HT-29 (cell line): ENCODE results near the gene BTBD1. TPM values are rescaled to one million over a fixed set of nuclear protein-coding genes. Genes with fewer than 3 reads are reported as not detected.
"Not testable (repeated sequence)": the region's sequence is repeated elsewhere in the genome, so short reads cannot be mapped to it uniquely, and the experiment has no call there.

Experiments used
- DNase-seq: peaks from one replicate; pipeline ENCODE4 v3.0.0-alpha.2; 2015; ENCODE audit warnings: low spot score
- total RNA-seq: library from RNA; depleted of rRNA; stranded (reverse); fragments of >200 nt; shearing (Covaris generic); gene quantifications from 2 replicates; pipeline ENCODE4 v1.2.3, GENCODE V29; 2014

BTBD1 gene
- total RNA-seq, 1 experiment from 2014 or later, result 90.3 TPM

- no peak for DNase-seq
These were observed 27.5 kb upstream of the BTBD1 start for GRCh38 chr15:83094583-83094982.

- DNase-seq, result no peak
These were observed 25.4 kb upstream of the BTBD1 start for GRCh38 chr15:83092309-83092976.

- not testable (repeated sequence) for DNase-seq
These were observed 24.9 kb upstream of the BTBD1 start for GRCh38 chr15:83091965-83092308.

- no peak for DNase-seq
These were observed 23.4 kb upstream of the BTBD1 start for GRCh38 chr15:83090465-83090864.

- DNase-seq, result no peak
These were observed 21.8 kb upstream of the BTBD1 start for GRCh38 chr15:83088876-83089275.

GRCh38 chr15:83087576-83087975 is 20.5 kb upstream of the BTBD1 start:
- no peak for DNase-seq

- not testable (repeated sequence) for DNase-seq
These were observed 19.0 kb upstream of the BTBD1 start for GRCh38 chr15:83085864-83086552.

- DNase-seq, result not testable (repeated sequence)
These were observed 18.4 kb upstream of the BTBD1 start for GRCh38 chr15:83085461-83085860.

GRCh38 chr15:83082730-83083386 is 15.8 kb upstream of the BTBD1 start:
- DNase-seq, result no peak

GRCh38 chr15:83081256-83082014 is 14.4 kb upstream of the BTBD1 start:
- DNase-seq, result no peak

- no peak for DNase-seq
These were observed 11.7 kb upstream of the BTBD1 start for GRCh38 chr15:83078712-83079111.

- DNase-seq, result no peak
These were observed 10.6 kb upstream of the BTBD1 start for GRCh38 chr15:83077491-83078230.

GRCh38 chr15:83069211-83069642 is 2.2 kb upstream of the BTBD1 start:
- DNase-seq, result peak; percentile 45

GRCh38 chr15:83068054-83068453 is 1.0 kb upstream of the BTBD1 start:
- no peak for DNase-seq

- DNase-seq, result no peak
These were observed 548 bp upstream of the BTBD1 start for GRCh38 chr15:83067638-83067962.

GRCh38 chr15:83066034-83066733 is 868 bp downstream of the BTBD1 start:
- peak; percentile 45 for DNase-seq

- DNase-seq, result peak; percentile 17
These were observed 1.6 kb downstream of the BTBD1 start for GRCh38 chr15:83065431-83065830.

GRCh38 chr15:83064859-83065258 is 2.2 kb downstream of the BTBD1 start:
- DNase-seq, result peak; percentile 12

- DNase-seq, result no peak
These were observed 3.5 kb downstream of the BTBD1 start for GRCh38 chr15:83063551-83063950.

- DNase-seq, result no peak
These were observed 4.3 kb downstream of the BTBD1 start for GRCh38 chr15:83062768-83063180.

GRCh38 chr15:83061680-83062079 is 5.4 kb downstream of the BTBD1 start:
- DNase-seq, result no peak
